ENCODE data around the gene LRSAM1. TPM values are rescaled to one million over a fixed set of nuclear protein-coding genes. Genes with fewer than 3 reads are reported as not detected.

Gene LRSAM1
- total and polyA plus RNA-seq, 9 of the 15 experiments (the other 6 are each of a cell fraction or from before 2014, with no cell fraction given): 0.07 to 16.2 (median 4.7) TPM

DNA sequence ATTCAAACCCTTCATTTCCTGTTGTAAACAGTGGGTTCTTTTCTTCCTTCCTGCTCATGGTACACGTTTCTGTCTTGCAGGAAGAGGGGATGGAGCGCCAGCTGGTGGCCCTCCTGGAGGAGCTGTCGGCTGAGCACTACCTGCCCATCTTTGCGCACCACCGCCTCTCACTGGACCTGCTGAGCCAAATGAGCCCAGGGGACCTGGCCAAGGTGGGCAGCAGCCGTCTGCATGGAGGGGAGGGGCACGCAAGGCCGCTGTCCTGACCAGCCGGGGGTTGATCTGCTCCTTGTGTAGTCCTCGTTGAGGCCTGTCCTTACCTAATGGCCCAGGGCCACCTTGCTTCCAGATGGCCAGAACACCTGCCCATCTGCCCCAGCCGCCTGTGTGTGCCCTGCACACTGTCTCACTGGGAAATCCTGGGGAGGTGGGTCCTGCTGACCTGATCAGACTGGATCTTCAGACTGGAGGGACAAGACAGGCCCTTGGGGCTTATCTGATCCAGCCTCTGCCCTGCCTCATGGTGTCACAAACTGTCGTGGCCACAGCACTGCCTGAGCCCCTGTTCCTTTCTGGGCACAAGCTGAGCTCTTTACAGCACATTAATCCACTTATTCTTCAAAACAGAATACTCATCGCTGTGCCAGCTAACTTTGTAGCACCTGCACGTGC is 44.7 kb downstream of the LRSAM1 start (continued):
- TF ChIP-seq, protein P1, sequence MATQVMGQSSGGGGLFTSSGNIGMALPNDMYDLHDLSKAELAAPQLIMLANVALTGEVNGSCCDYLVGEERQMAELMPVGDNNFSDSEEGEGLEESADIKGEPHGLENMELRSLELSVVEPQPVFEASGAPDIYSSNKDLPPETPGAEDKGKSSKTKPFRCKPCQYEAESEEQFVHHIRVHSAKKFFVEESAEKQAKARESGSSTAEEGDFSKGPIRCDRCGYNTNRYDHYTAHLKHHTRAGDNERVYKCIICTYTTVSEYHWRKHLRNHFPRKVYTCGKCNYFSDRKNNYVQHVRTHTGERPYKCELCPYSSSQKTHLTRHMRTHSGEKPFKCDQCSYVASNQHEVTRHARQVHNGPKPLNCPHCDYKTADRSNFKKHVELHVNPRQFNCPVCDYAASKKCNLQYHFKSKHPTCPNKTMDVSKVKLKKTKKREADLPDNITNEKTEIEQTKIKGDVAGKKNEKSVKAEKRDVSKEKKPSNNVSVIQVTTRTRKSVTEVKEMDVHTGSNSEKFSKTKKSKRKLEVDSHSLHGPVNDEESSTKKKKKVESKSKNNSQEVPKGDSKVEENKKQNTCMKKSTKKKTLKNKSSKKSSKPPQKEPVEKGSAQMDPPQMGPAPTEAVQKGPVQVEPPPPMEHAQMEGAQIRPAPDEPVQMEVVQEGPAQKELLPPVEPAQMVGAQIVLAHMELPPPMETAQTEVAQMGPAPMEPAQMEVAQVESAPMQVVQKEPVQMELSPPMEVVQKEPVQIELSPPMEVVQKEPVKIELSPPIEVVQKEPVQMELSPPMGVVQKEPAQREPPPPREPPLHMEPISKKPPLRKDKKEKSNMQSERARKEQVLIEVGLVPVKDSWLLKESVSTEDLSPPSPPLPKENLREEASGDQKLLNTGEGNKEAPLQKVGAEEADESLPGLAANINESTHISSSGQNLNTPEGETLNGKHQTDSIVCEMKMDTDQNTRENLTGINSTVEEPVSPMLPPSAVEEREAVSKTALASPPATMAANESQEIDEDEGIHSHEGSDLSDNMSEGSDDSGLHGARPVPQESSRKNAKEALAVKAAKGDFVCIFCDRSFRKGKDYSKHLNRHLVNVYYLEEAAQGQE (IDR thresholded peaks at IDR 0.05; ENCODE audit: borderline replicate concordance): peak; percentile 10; the same call in 1 of the 2 replicates
- TF ChIP-seq, protein P1 (CRISPR knock-in tag; IDR thresholded peaks at IDR 0.05; ENCODE audit: low read depth): no peak
- TF ChIP-seq ZNF324 (CRISPR knock-in tag; IDR thresholded peaks at IDR 0.05) (no peak), HNRNPH1 (optimal IDR thresholded peaks at IDR 0.05; ENCODE audit: low read depth, low read length) (no peak)
- TF ChIP-seq, protein P2, sequence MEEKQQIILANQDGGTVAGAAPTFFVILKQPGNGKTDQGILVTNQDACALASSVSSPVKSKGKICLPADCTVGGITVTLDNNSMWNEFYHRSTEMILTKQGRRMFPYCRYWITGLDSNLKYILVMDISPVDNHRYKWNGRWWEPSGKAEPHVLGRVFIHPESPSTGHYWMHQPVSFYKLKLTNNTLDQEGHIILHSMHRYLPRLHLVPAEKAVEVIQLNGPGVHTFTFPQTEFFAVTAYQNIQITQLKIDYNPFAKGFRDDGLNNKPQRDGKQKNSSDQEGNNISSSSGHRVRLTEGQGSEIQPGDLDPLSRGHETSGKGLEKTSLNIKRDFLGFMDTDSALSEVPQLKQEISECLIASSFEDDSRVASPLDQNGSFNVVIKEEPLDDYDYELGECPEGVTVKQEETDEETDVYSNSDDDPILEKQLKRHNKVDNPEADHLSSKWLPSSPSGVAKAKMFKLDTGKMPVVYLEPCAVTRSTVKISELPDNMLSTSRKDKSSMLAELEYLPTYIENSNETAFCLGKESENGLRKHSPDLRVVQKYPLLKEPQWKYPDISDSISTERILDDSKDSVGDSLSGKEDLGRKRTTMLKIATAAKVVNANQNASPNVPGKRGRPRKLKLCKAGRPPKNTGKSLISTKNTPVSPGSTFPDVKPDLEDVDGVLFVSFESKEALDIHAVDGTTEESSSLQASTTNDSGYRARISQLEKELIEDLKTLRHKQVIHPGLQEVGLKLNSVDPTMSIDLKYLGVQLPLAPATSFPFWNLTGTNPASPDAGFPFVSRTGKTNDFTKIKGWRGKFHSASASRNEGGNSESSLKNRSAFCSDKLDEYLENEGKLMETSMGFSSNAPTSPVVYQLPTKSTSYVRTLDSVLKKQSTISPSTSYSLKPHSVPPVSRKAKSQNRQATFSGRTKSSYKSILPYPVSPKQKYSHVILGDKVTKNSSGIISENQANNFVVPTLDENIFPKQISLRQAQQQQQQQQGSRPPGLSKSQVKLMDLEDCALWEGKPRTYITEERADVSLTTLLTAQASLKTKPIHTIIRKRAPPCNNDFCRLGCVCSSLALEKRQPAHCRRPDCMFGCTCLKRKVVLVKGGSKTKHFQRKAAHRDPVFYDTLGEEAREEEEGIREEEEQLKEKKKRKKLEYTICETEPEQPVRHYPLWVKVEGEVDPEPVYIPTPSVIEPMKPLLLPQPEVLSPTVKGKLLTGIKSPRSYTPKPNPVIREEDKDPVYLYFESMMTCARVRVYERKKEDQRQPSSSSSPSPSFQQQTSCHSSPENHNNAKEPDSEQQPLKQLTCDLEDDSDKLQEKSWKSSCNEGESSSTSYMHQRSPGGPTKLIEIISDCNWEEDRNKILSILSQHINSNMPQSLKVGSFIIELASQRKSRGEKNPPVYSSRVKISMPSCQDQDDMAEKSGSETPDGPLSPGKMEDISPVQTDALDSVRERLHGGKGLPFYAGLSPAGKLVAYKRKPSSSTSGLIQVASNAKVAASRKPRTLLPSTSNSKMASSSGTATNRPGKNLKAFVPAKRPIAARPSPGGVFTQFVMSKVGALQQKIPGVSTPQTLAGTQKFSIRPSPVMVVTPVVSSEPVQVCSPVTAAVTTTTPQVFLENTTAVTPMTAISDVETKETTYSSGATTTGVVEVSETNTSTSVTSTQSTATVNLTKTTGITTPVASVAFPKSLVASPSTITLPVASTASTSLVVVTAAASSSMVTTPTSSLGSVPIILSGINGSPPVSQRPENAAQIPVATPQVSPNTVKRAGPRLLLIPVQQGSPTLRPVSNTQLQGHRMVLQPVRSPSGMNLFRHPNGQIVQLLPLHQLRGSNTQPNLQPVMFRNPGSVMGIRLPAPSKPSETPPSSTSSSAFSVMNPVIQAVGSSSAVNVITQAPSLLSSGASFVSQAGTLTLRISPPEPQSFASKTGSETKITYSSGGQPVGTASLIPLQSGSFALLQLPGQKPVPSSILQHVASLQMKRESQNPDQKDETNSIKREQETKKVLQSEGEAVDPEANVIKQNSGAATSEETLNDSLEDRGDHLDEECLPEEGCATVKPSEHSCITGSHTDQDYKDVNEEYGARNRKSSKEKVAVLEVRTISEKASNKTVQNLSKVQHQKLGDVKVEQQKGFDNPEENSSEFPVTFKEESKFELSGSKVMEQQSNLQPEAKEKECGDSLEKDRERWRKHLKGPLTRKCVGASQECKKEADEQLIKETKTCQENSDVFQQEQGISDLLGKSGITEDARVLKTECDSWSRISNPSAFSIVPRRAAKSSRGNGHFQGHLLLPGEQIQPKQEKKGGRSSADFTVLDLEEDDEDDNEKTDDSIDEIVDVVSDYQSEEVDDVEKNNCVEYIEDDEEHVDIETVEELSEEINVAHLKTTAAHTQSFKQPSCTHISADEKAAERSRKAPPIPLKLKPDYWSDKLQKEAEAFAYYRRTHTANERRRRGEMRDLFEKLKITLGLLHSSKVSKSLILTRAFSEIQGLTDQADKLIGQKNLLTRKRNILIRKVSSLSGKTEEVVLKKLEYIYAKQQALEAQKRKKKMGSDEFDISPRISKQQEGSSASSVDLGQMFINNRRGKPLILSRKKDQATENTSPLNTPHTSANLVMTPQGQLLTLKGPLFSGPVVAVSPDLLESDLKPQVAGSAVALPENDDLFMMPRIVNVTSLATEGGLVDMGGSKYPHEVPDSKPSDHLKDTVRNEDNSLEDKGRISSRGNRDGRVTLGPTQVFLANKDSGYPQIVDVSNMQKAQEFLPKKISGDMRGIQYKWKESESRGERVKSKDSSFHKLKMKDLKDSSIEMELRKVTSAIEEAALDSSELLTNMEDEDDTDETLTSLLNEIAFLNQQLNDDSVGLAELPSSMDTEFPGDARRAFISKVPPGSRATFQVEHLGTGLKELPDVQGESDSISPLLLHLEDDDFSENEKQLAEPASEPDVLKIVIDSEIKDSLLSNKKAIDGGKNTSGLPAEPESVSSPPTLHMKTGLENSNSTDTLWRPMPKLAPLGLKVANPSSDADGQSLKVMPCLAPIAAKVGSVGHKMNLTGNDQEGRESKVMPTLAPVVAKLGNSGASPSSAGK (IDR thresholded peaks at IDR 0.05): no peak

All from K562 (cell line).